HepG2 (cell line): ENCODE measurements around the gene OR5M10.

Experiments
- CREM ChIP-seq, 2 experiments: sonication (generic) in 1 of 2; formaldehyde crosslinking in 1 of 2; IDR thresholded peaks; 2 replicates each; pipeline versions ENCODE4 v1.4.0 to v1.6.1; 2016 to 2020; ENCODE audit warnings: antibody characterized with exemption in 1 of 2, mild to moderate bottlenecking in 1 of 2, missing genetic modification reagents in 1 of 2
- ZNF563 ChIP-seq: sonication (generic); formaldehyde crosslinking; IDR thresholded peaks from 2 replicates; pipeline ENCODE4 v1.8.0; 2022; ENCODE audit warnings: mild to moderate bottlenecking, moderate library complexity, missing genetic modification reagents

- no peak for TF ChIP-seq CREM (IDR thresholded peaks at IDR 0.05)
- no peak for TF ChIP-seq CREM (CRISPR knock-in tag; IDR thresholded peaks at IDR 0.05)
- no peak for TF ChIP-seq ZNF563 (CRISPR knock-in tag)
These were observed 33.7 kb upstream of the OR5M10 start for GRCh38 chr11:56611174-56611573.
